Measurements from ENCODE around the gene RNF13.

Gene RNF13

GRCh38 chr3:149958171-149958796 lies 145.3 kb downstream of the RNF13 start:
- no peak for TF ChIP-seq CTCF (IDR thresholded peaks at IDR 0.05; ENCODE audit: low read depth, low read length)
- Histone ChIP-seq H3K36me3 (peaks cover 16% of the 10 kb centered on the region), H3K27me3 (ENCODE audit: insufficient read depth, low read depth, severe bottlenecking) (no peaks in the 10 kb centered on the region), H3K27ac (no peak overlapping the region), H3K4me3 (ENCODE audit: low read depth, low read length) (no peak overlapping the region), H3K9me3 (ENCODE audit: severe bottlenecking) (no peaks in the 10 kb centered on the region)
- DNase-seq, result no peak

- no peak for TF ChIP-seq CTCF (IDR thresholded peaks at IDR 0.05; ENCODE audit: low read depth, low read length)
- peaks cover 22% of the 10 kb centered on the region for H3K36me3 ChIP-seq
Observed at GRCh38 chr3:149959443-149959842, 146.4 kb downstream of the RNF13 start.

GRCh38 chr3:149963485-149963884 lies 150.5 kb downstream of the RNF13 start:
- Histone ChIP-seq H3K27me3 (ENCODE audit: insufficient read depth, low read depth, severe bottlenecking) (no peaks in the 10 kb centered on the region), H3K4me3 (ENCODE audit: low read depth, low read length) (no peak overlapping the region), H3K36me3 (peaks cover 51% of the 10 kb centered on the region), H3K27ac (no peak overlapping the region), H3K9me3 (ENCODE audit: severe bottlenecking) (no peaks in the 10 kb centered on the region)
- TF ChIP-seq CTCF (IDR thresholded peaks at IDR 0.05; ENCODE audit: low read depth, low read length), result no peak
- DNase-seq, result no peak

More at GRCh38 chr3:149959443-149959842, 146.4 kb downstream of the RNF13 start:
- DNase-seq, result no peak
- Histone ChIP-seq H3K4me3 (ENCODE audit: low read depth, low read length) (no peak overlapping the region), H3K9me3 (ENCODE audit: severe bottlenecking) (no peaks in the 10 kb centered on the region), H3K27me3 (ENCODE audit: insufficient read depth, low read depth, severe bottlenecking) (no peaks in the 10 kb centered on the region), H3K27ac (no peak overlapping the region)

GRCh38 chr3:149964291-149964690 lies 151.3 kb downstream of the RNF13 start:
- H3K9me3 ChIP-seq (ENCODE audit: severe bottlenecking), result no peaks in the 10 kb centered on the region
- no peaks in the 10 kb centered on the region for H3K27me3 ChIP-seq (ENCODE audit: insufficient read depth, low read depth, severe bottlenecking)
- H3K4me3 ChIP-seq (ENCODE audit: low read depth, low read length), result no peak overlapping the region
- no peak for DNase-seq
- no peak for TF ChIP-seq CTCF (IDR thresholded peaks at IDR 0.05; ENCODE audit: low read depth, low read length)
- peaks cover 46% of the 10 kb centered on the region for H3K36me3 ChIP-seq
- no peak overlapping the region for H3K27ac ChIP-seq

GRCh38 chr3:149965278-149965677 lies 152.3 kb downstream of the RNF13 start:
- TF ChIP-seq CTCF (IDR thresholded peaks at IDR 0.05; ENCODE audit: low read depth, low read length), result no peak
- Histone ChIP-seq H3K27me3 (ENCODE audit: insufficient read depth, low read depth, severe bottlenecking) (no peaks in the 10 kb centered on the region), H3K4me3 (ENCODE audit: low read depth, low read length) (no peak overlapping the region), H3K36me3 (peaks cover 42% of the 10 kb centered on the region), H3K27ac (no peak overlapping the region), H3K9me3 (ENCODE audit: severe bottlenecking) (no peaks in the 10 kb centered on the region)
- no peak for DNase-seq
